Globus pallidus (tissue), 1 donor: ENCODE measurements around the gene AHRR.
"Not testable (repeated sequence)": the region's sequence is repeated elsewhere in the genome, so short reads cannot be mapped to it uniquely, and the experiment has no call there.

Source experiments
- DNase-seq: peaks from one replicate; pipeline ENCODE4 v3.0.0-alpha.2; 2015; ENCODE audit warnings: low spot score

Gene AHRR

DNA sequence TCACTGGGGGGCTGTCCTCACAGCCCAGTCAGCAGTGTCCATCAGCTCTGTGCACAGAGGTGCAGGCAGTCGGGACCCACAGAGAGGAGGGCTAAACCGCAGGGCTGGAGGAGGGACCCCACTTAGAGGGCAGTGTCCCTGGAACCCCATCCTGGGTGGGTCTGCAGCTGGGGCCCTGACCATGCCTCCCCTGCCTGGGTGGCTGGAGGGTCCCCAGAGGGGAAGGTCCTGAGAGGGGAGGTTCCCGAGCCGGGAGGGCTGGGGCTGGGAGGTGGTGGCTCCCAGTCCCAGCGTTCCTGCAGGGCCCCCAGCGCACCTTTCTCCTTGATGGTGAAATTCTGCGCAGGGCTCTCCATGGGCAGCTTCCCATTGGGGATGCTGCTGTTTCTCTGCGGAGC lies 154.2 kb downstream of the AHRR start:
- DNase-seq: no peak

DNA sequence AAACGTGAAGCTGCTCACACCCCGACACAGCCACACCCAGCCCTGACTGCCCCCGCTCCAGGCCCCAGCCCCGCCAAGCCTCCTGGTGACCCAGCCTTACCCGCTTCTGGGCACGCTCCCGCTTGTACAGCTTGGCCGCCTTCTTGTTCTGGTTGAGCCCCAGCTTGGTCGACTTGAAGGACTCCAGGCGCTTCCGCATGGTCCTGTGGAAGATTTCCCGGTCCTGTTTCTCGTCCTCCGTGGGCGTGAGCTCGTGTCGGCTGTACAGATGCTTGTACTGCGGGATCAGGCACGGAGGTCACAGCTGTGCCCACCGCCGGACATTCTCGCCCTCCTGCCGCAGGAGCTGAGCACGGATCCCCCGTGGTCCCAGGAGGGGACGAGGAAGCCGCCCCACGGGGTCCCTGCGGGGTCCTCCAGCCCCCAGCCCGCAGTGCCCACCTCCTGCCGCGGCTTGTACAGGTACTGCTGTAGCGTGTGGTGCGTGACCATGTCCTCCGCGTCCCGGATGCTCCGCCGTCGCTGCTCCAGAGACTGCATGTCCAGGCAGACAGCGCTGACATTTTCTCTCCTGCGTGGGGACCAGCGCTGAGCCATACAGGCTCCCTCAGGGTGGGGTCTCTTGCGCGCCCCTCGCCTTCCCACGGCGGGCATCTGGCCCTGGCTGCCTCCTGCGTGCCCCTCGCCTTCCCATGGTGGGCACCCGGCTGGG lies 154.7 kb downstream of the AHRR start:
- DNase-seq: no peak

DNA sequence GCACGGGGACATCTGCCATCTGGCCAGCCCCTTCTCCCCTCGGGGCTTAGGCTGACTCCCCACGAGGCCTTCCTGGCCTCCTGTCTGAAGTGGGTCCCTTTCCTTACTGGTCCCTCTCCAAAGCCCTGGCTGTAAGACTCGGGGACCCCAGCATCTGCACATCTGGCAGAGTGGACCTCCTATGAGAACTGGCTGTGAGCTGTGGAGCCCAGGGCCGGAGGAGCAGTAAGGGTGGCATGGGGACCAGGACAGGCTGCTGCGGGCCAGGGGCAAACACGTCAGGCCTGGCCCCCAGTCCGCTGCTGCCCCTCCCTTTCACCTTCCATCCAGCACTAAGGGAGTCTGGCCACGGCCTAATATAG lies 155.3 kb downstream of the AHRR start:
- no peak for DNase-seq

GRCh38 chr5:477247-477646 lies 155.7 kb downstream of the AHRR start:
- DNase-seq: no peak

DNA sequence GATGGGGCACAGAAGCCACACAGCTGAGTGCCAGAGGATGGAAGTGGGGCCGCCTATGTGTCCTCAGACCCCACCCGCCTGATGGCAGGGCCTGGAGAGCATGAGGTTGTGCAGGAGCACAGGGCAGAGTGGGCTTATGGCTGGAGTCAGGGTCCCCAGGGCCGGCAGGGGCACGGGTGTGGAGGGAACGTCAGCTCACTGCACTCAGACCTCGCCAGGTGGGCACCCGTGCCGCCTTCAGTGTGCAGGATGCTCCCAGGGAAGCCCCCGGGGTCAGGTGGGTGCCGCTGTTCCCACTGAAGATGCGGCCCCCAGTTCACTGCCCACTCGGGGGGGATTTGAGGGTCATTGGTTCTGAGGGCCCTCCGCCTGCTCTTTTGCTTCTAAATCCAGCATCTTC lies 156.4 kb downstream of the AHRR start:
- no peak for DNase-seq

DNA sequence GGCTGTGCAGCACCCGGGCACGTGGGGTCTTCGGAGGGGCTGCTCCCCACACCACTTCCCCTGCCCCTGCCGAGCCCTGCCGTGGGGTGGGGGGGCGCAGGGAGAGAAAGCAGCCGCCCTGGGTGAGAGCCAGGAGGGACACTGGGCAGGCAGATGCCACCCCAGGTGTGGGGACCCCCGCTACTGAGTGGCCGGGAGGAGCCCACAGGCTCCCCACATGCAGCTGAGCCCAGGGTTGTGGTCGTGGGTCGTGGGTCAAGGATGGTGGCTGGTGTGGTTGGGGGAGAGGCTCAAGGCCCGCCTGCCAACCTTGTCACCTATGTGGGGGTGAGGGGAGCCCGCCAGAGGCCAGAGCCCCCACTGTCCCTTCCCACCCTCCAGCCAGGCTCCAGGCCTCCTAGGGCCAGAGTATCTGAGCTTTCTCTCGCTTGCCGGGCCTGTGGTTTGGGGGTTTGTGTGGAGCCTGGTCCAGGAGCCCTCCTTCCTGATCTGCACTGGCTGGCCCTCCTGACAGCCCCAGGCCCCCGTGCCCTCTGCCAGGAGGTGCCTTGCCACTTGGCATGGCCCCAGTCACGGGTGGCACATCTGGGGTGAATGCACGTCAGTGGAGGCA lies 157.0 kb downstream of the AHRR start:
- DNase-seq: no peak

- no peak for DNase-seq
These were observed 157.5 kb downstream of the AHRR start for GRCh38 chr5:478982-479535.

DNA sequence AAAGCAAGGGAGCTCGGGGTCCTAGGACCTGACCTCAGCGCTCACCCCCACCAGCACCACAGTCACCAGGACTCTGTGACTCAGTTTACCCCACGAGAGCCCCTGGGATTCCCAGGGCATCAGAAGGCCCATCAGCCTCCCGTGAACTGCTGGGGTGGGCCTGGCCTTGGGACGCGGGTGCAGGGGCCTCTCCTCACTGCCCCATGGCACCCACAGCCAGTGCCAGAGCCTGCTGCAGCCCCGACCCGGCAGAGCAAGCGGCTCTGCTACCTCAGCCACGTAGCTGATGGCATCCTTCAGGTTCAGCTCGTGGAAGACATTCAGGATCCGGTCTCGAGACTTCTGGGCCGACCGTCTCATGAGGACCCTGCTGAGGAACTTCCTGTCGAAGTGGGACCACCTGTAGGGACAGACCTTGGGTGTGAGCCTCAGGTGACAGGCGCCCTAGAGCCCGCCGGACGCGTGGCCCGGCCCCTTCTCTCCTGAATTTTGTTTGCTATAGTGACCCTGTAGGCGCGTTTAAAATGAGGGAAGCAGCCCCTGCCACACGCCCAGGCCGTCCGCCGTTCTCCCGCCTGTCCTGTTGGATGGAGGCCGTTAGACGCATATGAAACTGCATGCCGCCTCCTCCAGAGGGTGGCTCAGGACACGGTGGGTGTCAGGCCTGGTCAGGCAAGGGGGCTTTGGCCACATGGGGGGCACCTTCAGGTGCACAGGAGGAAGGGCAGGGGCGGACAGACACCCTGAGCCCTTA lies 158.2 kb downstream of the AHRR start:
- no peak for DNase-seq

DNA sequence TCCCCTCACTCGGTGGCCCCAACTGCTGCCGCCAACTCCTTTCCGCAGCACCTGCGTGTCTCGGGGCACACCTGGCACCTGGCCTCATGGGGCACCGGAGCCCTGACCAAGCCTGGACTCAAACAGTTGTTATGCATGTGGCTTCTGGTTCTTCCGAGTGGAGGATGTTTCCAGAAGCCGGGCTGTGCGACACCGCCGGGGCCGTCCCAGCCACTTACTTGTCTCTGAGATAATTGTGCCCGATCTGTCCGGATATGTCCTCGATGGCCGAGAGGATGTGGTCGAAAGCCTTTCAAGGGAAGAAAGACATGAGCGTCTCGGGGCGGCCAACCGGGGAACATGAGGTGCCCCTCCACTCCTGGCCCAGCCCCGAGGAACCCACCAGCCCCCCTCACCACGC lies 159.8 kb downstream of the AHRR start:
- no peak for DNase-seq

GRCh38 chr5:482021-482420 lies 160.5 kb downstream of the AHRR start:
- DNase-seq: no peak

DNA sequence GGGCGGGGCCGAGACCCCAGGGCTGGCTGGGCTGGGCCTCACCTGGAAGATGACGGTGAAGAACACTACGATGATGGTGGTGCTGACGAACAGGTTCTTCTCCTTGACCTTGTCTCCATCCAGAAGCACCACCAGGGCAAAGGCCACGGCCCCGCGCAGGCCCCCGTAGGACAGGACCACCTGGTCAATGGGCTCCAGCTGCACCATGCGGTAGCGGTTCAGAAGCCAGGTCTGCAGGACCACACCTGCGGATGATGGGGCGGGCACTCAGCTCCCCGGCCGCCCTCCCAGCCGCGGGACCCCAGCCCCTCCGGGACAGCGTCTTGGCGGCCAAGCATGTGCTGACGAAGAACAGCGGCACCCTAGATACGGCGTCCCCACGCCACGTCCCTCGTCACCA lies 161.0 kb downstream of the AHRR start:
- DNase-seq: no peak

DNA sequence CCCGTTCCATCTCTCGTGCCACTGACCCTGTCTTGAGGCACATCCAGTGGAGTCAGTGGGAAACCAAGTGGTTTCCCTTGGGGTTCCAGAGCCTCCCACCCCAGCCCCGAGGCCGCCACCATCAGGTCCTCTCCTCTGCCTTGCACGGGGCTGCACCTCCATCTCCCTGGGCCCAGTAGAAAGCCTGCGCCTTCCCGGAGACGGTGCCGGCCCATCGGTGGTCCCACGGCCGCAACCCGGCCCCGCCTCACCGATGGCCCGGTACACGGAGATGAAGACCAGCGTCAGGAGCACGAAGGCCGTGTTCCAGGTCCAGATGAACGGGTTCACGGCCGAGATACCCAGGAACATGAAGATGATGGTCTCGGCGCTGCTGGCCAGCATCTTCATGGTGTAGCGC lies 161.5 kb downstream of the AHRR start:
- no peak for DNase-seq

DNA sequence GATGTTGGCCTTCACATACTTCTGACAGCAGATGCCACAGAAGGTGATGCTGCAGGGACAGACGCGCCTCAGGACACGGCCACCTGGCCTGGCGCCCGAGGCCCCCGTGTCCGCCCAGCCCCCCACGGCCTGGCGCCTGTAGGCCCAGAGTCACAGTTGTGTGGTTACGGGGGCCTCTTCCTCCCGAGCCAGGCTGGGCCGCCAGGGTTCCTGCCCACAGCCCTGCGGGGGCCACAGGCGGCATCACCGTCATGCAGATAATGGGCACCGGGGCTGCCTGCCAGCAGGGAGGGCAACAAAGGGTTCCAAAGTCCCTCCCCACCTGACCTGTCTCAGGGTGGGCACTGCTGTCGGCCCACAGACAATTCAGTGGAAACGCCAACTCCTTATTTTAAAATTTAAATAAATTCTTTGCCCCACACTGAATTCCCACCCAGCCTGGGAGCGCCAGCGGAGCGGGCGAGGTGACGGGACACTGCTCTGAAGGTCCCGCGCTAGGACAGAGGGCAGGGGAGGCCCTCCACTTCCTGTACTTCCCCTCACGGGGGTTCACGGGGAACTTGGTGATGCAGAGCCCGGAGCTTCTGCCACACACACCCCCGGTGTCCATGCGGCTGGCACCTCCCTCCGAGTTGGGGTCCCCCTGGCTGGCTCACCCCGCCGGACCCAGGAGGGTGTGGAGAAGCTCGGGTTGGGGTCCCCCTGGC lies 162.1 kb downstream of the AHRR start:
- DNase-seq: no peak

- DNase-seq: no peak
These were observed 163.0 kb downstream of the AHRR start for GRCh38 chr5:484556-484955.

DNA sequence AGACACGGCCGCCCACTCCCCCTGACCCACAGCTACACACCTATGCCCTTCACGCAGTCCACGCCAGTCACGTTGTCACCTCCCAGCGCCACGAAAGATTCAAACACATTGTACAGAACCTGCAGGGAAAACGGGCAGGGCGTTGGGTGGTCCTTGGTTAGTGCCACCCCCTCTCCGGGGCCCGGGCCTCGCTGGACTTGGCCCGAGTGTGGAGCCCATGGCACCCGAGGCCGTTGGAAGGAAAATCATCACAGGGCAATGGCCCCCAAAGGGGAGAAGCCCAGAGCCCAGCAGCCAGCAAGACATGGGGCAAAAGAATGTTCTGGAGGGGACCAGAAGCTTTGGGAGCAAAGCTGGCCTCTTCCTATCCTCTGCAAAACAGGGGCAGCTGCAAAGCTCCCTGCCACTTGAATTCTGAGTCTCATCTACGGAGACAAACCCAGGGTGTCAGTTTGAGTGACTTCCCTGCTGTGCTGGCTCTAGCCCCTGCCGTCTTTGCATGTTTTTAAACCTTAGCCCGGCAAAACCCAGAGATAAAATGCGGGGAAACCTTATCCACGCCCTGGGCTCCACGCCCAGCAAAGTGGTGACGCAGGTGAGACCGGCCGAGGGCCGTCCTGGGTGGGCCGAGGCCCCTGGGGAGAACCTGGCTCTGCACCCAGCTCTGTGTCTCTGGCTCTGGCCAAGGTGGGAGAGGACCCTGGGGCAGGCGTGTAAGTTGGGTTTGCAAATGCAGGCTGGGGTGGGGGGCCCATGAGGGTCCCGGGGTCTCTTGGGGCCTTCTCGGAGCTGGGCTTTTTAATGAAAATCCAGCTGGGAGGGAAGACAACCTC lies 163.8 kb downstream of the AHRR start:
- DNase-seq: no peak

- DNase-seq: no peak
These were observed 164.5 kb downstream of the AHRR start for GRCh38 chr5:485946-486491.

DNA sequence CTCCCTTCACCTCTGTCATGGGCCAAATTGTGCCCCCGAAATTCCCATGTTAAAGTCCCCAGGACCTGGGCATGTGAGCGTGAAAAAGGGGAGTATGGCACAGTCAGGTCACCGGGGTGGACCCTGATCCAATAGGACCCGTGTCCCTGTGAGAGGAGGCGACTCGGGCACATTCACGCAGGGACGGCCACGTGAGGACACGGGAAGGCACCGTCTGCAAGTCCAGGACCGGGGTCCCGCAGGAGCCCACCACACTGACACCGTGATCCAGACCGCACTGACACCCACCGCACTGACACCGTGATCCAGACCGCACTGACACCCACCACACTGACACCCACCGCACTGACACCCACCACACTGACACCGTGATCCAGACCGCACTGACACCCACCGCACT lies 165.1 kb downstream of the AHRR start:
- DNase-seq: not testable (repeated sequence)
